Measurements from ENCODE around the gene SRC.

SRC gene

DNA sequence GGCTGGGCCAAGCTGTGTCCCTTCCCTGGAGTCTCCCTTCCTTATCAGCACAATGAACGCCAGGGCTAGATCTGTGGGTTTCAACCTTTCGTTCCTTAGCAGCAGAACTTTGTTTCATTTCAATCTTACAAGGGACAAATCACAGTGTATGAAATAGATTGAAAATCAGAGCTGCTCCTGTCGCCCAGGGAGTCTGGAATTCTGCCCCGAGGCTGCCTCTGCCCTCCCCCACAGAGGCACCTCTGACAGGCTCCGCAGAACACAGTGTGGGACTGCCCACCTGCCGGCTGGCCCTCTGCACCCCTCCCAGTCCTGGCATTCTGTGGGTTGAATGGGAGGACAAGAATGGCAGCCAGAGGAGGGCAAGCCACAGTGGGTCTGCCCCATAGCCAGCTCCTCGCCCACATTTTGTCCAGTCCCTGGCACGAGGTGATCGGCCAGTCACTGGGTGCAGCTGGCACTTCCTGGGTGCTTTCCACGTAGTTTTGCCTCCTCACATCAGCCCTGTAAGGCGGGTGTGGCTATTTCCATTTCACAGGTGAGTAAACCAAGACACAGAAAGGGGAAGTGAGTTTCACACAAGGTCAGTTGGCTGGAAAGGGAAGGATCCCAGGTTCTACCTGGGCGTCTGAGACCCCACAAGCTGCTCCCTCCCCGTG, 30.4 kb upstream of the SRC start:
- no peak for DNase-seq

DNA sequence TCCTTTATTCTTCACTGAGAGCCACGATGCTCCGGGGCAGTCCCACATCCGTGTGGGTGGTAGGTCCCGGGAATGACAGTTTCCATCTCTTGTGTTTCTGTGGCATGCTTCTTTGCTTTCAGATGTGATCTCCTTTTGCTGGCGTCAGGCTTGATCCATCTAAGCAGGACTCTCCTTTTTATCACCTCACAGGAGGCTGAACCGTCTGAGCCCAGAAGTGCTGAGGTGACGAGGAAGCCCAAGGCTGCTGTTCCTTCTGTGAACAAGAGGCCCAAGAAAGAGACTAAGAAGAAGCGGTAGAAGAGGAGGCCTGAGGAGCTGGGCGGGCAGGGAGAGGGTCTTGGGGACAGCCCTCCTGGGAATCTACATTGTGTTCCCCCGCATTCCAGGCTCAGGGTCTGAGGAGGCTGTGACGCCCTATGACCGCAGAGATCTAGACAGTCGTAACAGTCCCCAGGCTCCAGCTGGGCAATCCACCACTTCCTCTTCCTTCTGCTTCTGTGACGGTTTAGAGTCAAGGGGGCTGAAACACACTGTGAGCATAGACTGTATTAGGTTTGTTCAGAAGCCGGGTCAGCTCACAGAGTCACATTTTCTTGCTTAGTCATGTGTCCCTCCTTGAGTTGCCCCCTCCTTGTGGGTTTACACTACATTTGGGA, 29.7 kb upstream of the SRC start:
- peak; percentile 84 for DNase-seq

DNA sequence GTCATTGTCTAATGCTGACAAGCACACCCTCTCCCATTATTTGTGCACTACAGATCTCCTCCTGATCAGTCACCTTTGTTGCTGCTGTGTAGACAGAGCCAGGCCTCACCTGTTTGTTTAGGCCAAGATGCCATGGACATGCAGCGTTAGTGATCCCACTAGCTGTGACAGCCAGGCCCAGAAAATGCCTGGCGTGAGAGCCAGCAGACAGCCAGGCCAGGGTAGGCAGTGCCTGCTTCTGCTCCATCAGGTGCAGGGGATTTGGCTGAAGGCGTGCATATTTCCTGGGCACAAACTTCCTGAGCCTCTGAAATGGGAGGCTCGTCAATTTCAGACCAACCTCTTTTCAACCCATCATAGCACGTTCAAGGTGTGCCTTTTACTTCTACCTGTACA, 29.2 kb upstream of the SRC start:
- DNase-seq, result no peak

DNA sequence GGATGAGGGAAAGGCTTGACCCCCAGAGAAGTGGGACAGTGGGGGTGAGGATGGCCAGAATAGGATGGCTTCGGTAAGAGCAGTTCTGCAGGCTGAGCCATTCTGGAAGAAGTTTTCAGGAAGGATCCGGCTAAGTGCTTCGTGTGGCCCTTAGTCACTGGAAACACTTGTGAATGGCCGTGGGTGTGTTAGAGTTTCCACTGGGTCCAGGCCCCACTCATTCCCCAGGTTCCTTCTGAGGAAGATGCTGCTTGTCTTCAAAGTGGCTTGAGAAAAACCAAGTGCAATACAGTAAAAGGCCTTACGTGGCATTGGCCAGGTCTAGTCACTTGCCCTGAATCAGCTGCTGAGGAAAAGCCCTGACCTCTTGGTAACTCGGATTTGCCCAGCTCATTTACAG, 28.6 kb upstream of the SRC start:
- DNase-seq, result no peak

DNA sequence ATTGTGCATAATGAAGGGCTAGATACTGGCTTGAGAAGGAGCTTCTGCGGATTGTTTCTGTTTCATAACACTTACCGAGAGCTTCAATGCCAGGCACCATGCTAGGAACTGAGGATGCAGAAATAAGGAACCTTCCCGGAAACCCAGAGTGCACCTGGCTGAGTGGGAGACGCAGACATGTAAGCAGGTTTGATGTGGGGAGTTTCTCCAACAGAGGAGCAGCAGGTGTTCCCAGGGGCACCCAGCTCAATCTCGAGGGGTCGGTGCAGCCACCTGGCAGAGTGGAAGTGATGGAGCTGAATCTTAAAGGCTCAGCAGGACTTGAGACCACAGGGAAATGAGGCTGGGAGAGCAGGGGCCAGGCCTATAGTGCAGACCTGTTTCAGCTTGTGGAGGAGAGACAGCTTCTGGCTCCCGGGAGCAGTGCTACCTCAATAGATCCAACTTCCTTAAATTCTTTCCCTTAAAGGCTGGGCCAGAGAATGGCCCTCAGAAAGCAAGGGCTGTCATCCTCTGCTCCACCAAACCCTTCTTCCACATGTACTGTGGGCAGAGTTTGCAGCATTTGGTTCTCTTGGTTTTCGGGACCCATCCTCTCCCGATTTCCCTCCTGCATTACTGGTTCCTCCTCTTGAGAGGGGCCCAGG, 27.8 kb upstream of the SRC start:
- no peak for DNase-seq

DNA sequence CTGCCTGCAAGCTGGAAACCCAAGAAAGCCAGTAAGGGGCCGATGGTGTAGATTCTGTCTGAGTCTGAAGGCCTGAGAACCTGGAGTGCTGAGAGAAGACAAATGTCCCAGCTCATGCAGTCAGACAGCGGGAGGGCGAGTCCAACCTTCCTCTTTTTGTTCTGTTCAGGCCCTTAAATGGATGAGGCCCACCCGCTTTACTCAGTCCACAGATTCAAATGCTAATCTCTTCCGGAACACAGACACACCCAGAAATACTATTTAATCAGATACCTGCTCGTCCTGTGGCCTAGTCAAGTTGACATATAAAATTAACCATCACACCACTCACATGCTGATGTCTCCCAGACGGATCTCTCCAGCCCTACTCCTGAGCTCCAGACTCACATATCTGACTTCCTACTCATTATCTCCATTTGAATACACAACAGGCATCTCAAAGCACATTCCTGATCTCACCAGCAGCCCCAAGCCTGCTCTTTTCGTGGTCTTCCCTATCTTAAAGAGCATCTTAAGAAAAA, 26.7 kb upstream of the SRC start:
- DNase-seq, result no peak

DNA sequence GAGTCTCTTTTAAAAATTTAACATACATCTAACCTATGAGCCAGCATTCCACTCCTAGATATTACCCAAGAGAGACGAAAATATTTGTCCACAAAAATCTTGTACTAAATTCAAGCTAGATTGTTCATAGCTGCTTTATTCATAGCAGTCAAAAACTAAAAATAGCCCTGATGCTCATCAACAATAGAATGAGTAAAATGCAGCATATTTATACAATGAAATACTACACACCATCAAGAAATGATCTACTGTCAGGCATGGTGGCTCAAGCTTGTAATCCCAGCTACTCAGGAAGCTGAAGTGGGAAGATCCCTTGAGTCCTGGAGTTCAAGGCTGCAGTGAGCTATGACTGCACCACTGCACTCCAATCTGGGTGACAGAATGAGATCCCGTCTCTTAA, 22.0 kb upstream of the SRC start:
- no peak for DNase-seq

DNA sequence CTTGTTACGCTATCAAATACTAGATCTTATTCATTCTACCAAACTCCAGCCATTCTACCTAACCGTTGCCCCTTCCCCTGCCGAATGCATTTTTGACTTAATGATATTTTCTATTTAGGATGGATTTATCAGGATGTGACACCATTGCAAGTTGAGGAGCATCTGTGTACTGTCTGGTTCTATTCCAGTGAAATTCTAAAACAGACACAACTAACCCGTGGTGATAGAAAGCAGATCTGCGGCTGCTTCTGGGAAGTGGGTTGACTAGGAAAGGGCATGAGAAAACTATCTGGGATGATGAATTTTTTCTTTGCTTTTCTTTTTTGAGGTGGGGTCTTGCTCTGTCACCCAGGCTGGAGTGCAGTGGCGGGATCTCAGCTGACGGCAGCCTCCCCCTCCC, 20.7 kb upstream of the SRC start:
- no peak for DNase-seq

DNA sequence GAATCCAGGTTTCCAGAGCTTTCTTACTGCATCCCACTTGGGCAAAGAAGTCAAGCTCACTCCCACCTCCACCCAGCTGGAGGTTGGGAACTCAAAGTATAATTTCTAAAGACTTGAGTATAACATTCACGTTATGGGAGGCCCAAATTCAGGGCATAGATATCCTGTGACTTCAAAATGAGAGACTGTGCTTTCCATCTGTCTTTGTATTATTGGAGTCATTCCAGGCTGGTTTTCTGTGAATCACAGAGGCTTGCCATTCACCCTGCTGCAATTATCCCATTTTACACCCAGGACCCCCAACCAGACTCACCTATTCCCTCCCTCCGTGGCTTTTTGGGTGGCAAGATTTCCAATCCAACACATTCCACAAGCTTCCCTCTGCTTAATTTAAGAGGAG, 19.3 kb upstream of the SRC start:
- DNase-seq, result no peak

DNA sequence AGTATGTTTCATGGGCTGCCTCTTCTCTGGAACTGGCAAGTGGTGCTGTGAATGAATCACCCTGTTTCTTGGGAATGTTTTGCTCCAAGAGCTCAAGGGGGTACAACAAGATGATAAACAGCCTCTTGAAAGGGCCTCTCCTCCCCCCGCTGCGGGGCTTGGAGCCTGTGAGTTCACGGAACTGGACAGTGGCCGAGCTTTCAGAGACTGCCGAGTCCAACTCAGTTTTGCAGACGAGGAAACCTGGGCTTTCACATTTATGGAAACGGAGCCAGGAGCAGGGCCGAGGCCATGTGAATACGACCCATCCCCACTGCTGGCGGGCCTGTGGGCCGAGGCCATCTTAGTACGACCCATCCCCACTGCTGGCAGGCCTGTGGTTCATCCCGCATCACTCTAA, 18.2 kb upstream of the SRC start:
- no peak for DNase-seq

DNA sequence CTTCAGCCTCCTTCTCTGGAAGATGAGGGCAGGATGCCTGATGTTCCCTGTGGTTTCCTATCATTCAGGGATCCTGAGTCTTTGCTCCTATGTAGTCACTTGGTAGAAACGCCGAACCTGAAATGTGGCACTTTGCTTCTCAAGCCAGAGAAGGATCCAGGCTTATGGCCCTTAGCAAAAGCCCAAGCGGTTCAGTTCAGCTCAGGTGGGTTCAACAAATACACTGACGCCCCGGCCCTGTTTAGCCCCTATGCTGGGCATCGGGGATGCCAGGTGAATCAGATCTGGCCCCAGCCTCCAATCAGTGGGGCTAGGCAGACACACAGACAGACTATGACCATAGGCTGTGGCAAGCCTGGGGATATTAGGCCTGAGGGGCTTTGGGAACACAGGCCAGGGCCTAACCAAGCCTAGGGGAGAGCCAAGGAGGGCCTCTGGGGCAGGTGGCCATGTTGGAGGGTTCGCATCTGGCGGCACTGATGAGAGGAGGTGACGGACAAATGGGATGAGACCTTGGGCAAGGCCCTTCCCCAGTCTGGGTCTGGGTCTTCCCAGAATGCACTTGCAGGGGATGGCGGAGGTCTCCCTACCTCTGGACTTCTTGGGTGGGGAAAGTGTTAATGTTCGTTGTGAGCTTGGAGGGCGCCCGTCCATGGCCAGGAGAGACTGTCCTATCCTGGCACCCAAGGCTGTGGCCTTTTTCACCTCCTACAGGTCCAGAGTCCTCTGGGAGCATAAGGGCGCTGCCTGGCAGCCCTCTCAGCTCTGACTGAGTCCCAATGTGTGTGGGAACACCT, 17.6 kb upstream of the SRC start:
- DNase-seq, result no peak

DNA sequence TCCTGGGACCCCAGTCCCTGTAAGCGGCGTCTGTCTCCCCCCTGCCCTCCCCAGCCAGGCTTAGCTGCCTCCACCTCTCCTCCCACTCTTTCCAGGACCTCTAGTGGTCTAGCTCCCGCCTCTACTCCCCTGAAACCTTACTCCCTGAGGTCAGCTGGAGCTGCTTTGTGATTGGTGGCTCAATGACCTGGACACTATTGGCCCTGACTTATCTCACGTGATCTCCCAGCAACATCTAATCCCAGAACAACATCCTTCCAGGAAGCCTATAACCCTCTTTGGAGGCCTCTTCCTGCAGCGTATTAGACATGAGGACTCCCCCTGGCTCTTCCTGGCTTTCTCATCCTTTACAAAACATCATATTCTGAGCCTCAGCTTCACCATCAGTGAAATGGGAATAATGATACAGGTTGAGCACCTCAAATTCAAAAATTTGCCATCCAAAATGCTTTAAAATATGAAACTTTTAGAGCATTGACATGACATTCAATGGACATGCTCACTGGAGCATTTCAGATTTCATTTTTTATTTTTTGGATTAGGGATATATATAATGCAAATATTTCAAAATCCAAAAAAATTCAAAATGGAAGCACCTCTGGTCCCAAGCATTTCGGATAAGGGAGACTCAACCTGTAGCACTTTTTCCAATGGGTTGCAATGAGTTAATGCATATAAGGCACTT, 16.3 kb upstream of the SRC start:
- no peak for DNase-seq

DNA sequence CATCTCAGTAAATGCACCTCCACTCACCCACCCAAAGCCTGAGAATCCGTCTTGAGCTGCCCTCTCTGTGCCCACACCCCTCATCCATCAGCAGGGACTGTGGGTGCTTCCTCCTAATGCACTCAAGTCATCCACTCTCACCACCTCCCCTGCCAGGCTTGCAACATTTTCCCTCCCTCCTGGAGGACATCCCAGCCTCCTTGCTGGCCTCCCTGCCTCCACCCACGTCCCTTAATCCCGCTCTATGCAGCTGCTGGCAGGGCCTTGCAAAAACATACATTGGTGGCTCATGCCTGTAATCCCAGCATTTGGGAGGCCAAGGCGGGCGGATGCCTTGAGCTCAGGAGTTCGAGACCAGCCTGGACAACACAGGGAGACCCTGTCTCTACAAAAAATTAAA, 15.6 kb upstream of the SRC start:
- DNase-seq, result no peak

DNA sequence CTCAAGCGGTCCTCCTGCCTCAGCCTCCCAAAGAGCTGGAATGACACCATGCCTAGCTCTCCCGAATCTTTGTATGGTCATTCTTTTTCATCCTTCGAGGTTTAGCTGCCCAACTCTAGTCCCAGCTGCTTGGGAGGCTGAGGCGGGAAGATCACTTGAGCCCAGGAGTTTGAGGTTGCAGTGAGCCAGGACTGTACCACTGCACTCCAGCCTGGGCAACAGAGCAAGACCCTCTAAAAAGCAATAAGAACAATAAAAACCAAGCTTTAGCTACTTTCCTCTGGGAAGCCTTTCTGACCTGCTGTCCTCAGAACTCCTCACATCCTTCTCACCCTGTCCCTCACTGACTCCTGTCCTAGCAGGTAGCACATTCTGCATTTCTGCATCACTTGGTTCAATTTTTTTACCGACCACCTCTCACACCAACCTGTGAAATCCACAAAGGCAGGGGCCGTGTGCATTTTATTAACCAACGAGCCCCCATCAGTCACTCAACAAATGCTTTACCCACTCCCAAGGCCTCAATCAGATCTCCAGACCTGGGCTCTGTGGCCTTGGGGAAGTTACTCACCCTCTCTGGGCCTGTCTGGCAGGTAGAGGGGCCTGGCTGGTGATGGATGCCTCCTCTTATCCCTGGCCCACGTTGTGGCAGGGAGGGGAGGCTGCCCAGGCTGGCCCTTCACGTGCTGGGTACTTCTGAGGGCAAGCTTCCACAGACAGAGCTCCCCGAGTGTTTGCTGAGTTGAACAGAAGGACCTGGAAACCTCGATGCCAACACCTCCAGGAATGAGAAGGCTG, 14.7 kb upstream of the SRC start:
- DNase-seq, result no peak

DNA sequence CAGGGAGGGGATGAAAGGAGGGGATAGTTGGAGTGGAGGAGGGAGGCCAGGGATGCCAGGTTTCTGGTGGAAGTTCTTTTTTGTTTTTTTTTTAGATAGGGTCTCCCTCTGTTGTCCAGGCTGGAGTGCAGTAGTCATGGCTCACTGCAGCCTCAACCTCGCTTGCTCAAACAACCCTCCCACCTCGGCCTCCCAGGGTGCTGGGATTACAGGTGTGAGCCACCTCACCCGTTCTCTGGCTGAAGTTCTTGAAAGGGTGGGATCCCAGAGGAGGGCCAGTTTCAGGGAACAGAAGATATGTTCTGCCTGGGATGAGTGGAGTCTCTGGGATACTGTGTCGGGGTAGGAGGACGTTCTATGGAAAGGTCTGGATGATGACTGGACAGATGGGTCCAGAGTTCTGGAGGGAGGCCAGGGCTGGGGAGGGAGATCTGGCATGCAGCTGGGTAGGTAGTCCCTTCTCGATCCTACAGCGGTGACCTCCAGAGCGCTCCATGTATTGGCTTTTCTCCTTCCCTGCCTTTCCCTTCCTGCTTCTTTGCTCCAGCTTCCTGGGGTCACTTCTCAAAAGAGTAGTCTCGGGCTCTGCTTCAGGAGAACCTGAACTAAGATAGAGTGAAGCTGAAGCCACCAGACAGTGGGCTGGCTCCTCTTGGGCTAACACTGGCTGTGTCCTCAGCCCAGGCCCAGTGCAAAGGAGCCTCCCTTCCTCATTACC, 12.7 kb upstream of the SRC start:
- DNase-seq, result no peak

DNA sequence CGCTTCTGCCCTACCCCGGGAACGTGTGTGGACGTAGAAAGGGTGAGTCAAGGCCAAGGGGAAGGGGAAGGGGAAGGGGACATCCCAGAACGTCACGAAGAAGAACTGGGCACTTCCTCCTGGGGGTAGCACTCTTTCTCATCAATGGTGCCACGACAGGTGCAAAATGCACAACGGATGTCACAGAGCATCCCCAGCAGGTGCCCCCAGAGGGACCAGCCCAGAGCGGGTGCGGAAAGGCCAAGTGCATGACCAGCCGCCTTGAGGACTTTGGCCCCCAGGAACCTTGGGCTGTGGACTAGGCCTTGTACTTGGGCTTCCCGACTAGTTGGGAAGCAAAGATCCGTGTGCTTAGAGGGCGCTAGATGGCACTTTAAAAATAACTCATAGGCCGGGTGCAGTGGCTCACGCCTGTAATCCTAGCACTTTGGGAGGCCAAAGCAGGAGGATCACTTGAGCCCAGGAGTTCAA, 12.1 kb upstream of the SRC start:
- DNase-seq, result no peak

DNA sequence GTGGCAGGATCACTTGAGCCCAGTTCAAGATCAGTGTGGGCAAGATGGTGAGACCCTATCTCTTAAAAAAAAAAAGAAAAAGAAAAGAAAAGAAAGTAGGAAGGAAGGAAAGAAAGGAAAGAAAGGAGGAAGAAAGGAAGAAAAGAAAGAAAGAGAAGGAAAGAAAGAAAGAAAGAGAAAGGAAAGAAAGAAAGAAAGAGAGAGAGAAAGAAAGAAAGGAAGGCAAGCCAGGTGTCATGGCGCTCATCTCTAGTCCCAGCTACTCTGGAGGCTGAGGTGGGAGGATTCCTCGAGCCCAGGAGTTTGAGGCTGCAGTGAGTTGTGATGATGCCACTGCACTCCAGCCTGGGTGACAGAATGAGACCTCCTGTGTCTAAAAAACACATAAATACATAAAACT, 11.5 kb upstream of the SRC start:
- DNase-seq, result no peak

DNA sequence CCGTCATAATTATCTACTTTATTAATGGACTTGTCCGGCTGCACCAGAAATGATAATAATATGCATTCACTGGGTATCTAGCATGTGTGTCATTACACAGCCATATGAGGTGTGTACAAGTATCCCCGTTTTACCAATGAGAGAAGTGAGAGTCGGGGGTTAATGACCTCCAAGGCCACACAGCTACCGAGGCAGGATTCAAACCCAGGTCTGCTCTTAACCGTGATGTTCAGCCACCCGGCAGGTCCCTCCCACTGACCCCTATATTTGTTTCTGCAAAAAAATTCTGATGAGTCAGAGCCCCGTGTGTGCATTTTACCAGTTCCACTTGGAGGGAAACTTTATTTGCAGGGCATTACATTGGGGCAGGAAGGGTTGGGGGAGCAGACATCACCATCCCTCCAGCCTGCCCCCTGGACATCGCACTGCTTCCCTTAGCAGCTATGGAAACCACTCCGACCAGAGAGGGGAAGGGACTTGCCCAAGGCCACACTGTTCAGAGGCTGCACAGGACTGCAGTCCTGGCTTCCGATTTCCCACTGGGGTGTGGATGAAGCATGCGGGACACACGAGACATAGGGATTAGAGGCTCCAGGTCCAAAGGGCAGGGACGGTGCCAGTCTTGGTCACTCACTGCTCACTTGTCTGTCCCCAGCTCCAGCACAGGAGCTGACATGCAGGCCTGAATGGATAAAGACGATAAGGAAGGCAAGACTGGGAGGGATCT, 10.1 kb upstream of the SRC start:
- no peak for DNase-seq

DNA sequence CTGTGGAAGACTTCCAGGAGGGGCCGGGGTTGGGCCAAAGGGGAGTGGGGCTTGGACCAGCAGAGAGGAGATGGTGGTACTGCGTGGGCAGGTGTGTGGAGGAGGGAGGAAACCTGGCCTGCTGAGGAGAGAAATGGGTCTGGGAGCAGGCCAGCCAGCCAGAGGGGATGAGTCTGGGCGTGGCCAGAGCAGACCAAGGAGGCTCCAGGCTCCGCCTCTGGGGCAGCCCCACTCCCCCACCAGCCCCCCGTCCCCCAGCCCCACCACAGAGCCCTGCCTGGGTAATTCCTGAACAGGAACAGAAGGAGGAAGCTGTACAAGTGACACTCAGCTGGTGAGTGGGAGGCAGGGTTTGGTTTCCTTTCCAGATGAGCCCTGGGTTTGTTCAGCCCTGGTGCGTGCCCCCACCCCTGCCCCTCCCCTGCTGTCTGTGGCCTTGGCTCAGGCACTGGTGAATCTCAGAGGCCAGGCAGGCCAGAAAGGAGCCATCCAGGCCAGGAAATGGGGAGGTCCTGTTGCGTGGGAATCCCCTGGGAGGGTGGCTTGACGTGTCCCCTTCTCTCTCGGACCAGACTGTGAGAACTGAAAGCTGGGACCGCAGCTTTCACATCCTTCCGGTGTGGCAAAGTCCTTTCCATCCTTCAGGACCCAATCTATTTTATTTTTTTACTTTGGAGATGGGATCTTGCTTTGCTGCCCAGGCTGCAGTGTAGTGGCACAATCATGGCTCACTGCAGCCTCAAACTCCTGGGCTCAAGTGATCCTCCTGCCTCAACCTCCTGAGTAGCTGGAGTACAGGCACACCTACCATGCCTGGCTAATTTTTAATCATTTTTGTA, 9.4 kb upstream of the SRC start:
- DNase-seq, result peak; percentile 93
